Endothelial cell of umbilical vein (primary cell): ENCODE data around the gene PCNT.

Experiments
- POLR2A ChIP-seq: IDR thresholded peaks from 2 replicates; pipeline ENCODE4 v1.6.1; 2012; ENCODE audit warnings: low read depth, mild to moderate bottlenecking, control low read depth, low read length
- TF ChIP-seq, protein P1 (sequence below), 2 donors: IDR thresholded peaks; 1 replicate in 1 of 2; 2 replicates in 1 of 2; pipeline ENCODE4 v1.5.1; 2011; ENCODE audit warnings: low read length in 2 of 2, mild to moderate bottlenecking in 2 of 2, moderate library complexity in 2 of 2, control low read depth in 1 of 2, inconsistent platforms in 1 of 2, low read depth in 1 of 2; ENCODE audit not compliant: insufficient read depth in 1 of 2; ENCODE audit errors: extremely low read depth in 1 of 2

DNA sequence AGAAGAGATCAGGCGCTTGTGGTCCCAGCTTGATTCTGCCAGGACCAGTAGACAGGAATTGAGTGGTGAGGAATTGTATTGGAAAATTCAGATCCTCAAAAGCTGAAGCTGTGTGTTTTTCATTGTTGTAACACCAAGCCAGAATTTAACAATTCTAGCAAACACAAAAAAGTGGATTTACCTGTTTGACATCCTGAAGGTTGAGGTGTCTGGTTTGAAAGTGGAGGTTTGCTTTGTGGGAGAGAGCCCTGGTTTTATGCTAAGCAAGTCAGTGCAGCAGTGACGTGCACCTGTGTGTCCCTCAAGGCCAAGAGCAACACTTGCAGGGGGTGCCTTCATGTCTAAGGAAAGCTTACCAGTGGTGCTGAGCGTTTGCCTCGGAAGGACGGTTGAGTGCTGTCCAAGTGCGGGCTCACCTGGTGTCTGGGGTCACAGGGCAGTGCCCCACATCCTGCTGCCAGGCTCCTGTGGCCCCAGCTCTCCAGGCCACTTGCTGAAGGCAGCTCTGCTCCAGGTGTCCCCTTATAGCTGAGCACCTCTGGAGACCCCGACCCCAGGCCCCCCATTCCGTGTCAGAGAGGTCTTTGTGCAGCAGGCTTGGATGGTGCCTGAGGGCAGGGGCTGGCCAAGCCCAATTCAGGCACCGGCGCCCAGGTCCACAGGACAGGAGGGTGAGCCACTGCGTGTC, 27.7 kb downstream of the PCNT start:
- TF ChIP-seq, protein P1, sequence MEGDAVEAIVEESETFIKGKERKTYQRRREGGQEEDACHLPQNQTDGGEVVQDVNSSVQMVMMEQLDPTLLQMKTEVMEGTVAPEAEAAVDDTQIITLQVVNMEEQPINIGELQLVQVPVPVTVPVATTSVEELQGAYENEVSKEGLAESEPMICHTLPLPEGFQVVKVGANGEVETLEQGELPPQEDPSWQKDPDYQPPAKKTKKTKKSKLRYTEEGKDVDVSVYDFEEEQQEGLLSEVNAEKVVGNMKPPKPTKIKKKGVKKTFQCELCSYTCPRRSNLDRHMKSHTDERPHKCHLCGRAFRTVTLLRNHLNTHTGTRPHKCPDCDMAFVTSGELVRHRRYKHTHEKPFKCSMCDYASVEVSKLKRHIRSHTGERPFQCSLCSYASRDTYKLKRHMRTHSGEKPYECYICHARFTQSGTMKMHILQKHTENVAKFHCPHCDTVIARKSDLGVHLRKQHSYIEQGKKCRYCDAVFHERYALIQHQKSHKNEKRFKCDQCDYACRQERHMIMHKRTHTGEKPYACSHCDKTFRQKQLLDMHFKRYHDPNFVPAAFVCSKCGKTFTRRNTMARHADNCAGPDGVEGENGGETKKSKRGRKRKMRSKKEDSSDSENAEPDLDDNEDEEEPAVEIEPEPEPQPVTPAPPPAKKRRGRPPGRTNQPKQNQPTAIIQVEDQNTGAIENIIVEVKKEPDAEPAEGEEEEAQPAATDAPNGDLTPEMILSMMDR (IDR thresholded peaks at IDR 0.05; ENCODE audit: extremely low read depth in 1 of 2, insufficient read depth in 1 of 2, low read depth in 1 of 2, low read length in 2 of 2) = no peak
- no peak for TF ChIP-seq POLR2A
